Esophagus squamous epithelium (tissue), 4 donors: ENCODE data around the gene HSPA12A.

Source experiments
- POLR2A ChIP-seq, 4 donors: fragments of 450-650 bp; IDR thresholded peaks; one replicate each; pipeline ENCODE4 v1.6.1; 2017; ENCODE audit warnings: antibody characterized with exemption in 4 of 4, mild to moderate bottlenecking in 4 of 4, moderate library complexity in 3 of 4
- TF ChIP-seq, protein P1 (sequence below), 6 experiments: fragments of 450-650 bp in 4 of 6; fragments of 200-600 bp in 2 of 6; sonication (generic) in 2 of 6; IDR thresholded peaks; one replicate each; pipeline ENCODE4 v1.5.1; 2016 to 2019; ENCODE audit warnings: antibody characterized with exemption in 6 of 6, mild to moderate bottlenecking in 4 of 6, moderate library complexity in 4 of 6

DNA sequence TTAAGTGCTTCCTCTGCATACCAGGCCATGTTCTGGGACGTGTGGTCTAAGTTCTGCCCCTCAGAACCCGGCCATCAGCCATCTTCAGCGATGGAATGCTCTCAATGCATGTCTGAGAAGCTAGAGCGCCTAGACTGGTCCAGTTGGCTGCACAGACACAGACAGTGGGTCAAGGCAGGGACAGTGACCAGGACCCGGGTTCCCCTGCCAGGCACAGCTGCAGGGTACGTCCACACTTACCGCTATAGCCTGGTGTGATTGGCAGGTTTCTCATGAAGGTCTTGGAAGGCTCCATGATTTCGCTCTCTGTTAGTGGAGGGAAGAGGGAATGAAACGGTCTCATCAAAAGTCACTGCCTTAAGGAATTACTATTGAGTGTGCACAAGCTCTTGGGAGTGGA lies 74.3 kb downstream of the HSPA12A start:
- TF ChIP-seq, protein P1, sequence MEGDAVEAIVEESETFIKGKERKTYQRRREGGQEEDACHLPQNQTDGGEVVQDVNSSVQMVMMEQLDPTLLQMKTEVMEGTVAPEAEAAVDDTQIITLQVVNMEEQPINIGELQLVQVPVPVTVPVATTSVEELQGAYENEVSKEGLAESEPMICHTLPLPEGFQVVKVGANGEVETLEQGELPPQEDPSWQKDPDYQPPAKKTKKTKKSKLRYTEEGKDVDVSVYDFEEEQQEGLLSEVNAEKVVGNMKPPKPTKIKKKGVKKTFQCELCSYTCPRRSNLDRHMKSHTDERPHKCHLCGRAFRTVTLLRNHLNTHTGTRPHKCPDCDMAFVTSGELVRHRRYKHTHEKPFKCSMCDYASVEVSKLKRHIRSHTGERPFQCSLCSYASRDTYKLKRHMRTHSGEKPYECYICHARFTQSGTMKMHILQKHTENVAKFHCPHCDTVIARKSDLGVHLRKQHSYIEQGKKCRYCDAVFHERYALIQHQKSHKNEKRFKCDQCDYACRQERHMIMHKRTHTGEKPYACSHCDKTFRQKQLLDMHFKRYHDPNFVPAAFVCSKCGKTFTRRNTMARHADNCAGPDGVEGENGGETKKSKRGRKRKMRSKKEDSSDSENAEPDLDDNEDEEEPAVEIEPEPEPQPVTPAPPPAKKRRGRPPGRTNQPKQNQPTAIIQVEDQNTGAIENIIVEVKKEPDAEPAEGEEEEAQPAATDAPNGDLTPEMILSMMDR (IDR thresholded peaks at IDR 0.05) = no peak
- TF ChIP-seq POLR2A (IDR thresholded peaks at IDR 0.05) = no peak
